HepG2 (cell line): Measurements from ENCODE around the gene RBMS2. TPM values are rescaled to one million over a fixed set of nuclear protein-coding genes. Genes with fewer than 3 reads are reported as not detected.

Source experiments
- CHD4 ChIP-seq: fragments of 200-600 bp; sonication (generic); IDR thresholded peaks from 2 replicates; pipeline ENCODE4 v1.7.0; 2017; ENCODE audit warnings: mild to moderate bottlenecking, low read length, borderline replicate concordance
- DMAP1 ChIP-seq: IDR thresholded peaks from 2 replicates; pipeline ENCODE4 v1.6.1; 2016
- EP300 ChIP-seq, 3 experiments: sonication (generic) in 1 of 3; formaldehyde crosslinking in 1 of 3; IDR thresholded peaks; 2 replicates each; pipeline versions ENCODE4 v1.5.1 to v1.6.1; 2011 to 2020; ENCODE audit warnings: low read depth in 2 of 3, low read length in 2 of 3, borderline replicate concordance in 1 of 3, improper control_type of control experiment in 1 of 3, mild to moderate bottlenecking in 1 of 3, missing genetic modification reagents in 1 of 3, moderate library complexity in 1 of 3
- ESRRA ChIP-seq: sonication (generic); formaldehyde crosslinking; IDR thresholded peaks from 2 replicates; pipeline ENCODE4 v1.5.1; 2020; ENCODE audit warnings: mild to moderate bottlenecking, low read depth, missing genetic modification reagents
- HMG20A ChIP-seq: IDR thresholded peaks from 2 replicates; pipeline ENCODE4 v1.6.1; 2016; ENCODE audit warnings: borderline replicate concordance
- HOXA5 ChIP-seq: sonication (generic); formaldehyde crosslinking; IDR thresholded peaks from 2 replicates; pipeline ENCODE4 v1.4.0; 2020; ENCODE audit warnings: missing genetic modification reagents
- NONO ChIP-seq, 2 experiments: fragments of 450-650 bp in 1 of 2; sonication (generic) in 1 of 2; formaldehyde crosslinking in 1 of 2; IDR thresholded peaks in 1 of 2; conservative IDR thresholded peaks in 1 of 2; 2 replicates each; pipeline versions ENCODE4 v1.6.1 to v1.8.0; 2017 to 2022; ENCODE audit warnings: mild to moderate bottlenecking in 1 of 2, missing genetic modification reagents in 1 of 2, moderate library complexity in 1 of 2
- TSC22D2 ChIP-seq: sonication (generic); formaldehyde crosslinking; IDR thresholded peaks from 2 replicates; pipeline ENCODE4 v1.5.1; 2020; ENCODE audit warnings: missing genetic modification reagents, mild to moderate bottlenecking, borderline replicate concordance
- ZNF550 ChIP-seq: sonication (generic); formaldehyde crosslinking; IDR thresholded peaks from 2 replicates; pipeline ENCODE4 v1.4.0; 2020; ENCODE audit warnings: mild to moderate bottlenecking, missing genetic modification reagents, borderline replicate concordance
- polyA plus RNA-seq, 8 experiments: library from polyadenylated mRNA; depleted of rRNA in 3 of 8; stranded (reverse) in 7 of 8; unstranded in 1 of 8; fragments of >200 nt; fragmentation: Illumina TruSeq in 4 of 8; extraction: Trizol in 4 of 8; gene quantifications; 2 replicates each; pipeline versions ENCODE4 v1.2.1 to v1.2.3, GENCODE V29; 2011 to 2016; ENCODE audit warnings: low read depth in 4 of 8, missing spikeins in 1 of 8, mixed read lengths in 1 of 8; ENCODE audit not compliant: insufficient read depth in 1 of 8
- total RNA-seq, 5 experiments: library from RNA; depleted of rRNA; stranded (reverse); fragments of >200 nt; fragmentation: Illumina TruSeq; extraction: Trizol; gene quantifications; 2 replicates each; pipeline ENCODE4 v1.2.3, GENCODE V29; 2016; ENCODE audit warnings: low read depth in 1 of 5
- TF ChIP-seq, protein P1 (sequence below): IDR thresholded peaks from 2 replicates; pipeline ENCODE4 v1.6.1; 2016
- TF ChIP-seq, protein P2 (sequence below): sonication (generic); formaldehyde crosslinking; IDR thresholded peaks from 2 replicates; pipeline ENCODE4 v1.4.0; 2020; ENCODE audit warnings: missing genetic modification reagents, borderline replicate concordance
- TF ChIP-seq, protein P3 (sequence below): sonication (generic); formaldehyde crosslinking; IDR thresholded peaks from 2 replicates; pipeline ENCODE4 v1.4.0; 2020; ENCODE audit warnings: missing genetic modification reagents
- TF ChIP-seq, protein P4 (sequence below): sonication (generic); formaldehyde crosslinking; conservative IDR thresholded peaks from 2 replicates; pipeline ENCODE4 v1.5.0; 2020; ENCODE audit warnings: missing genetic modification reagents

Gene RBMS2
- total and polyA plus RNA-seq, 2 of the 13 experiments (the other 11 are each of a cell fraction or from before 2014, with no cell fraction given), result 0.53 to 7.4 TPM

DNA sequence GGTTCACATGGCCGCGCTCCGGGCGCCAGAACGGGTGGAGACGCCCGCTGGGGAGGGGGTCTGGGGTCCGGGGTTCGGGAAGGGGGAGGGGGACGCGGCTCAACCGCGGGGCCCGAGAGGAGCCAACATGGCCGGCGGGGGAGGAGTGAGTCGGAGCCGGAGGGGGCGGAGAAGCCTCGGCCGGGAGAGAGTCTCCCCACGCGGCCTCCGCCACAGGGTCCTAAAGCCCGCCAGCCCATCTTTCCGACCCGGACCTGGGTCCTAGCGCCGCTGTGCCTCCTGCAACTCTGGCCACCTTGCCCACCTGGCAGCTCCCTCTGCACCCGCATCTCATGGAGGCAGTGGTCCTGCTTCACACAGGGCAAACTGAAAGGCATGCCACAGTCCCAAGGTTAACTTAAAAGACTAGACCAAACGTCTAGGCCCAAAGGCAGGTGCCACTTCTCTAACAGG, 108.6 kb downstream of the RBMS2 start, which contains the start of gene BAZ2A (continued):
- TF ChIP-seq NONO (IDR thresholded peaks at IDR 0.05) (no peak), NONO (CRISPR knock-in tag; conservative IDR thresholded peaks at IDR 0.05) (peak; percentile 87), TSC22D2 (peak; percentile 66; the same call in 1 of the 2 replicates), ZNF550 (no peak), ESRRA (no peak), EP300 (IDR thresholded peaks at IDR 0.05; ENCODE audit: low read depth in 2 of 2, low read length in 2 of 2) (peak in 1 of 2 experiments; percentile 26; a peak in 1 of 4 replicates), EP300 (CRISPR knock-in tag; IDR thresholded peaks at IDR 0.05; ENCODE audit: borderline replicate concordance) (0 out of 2 replicates have a peak, but pooled peaks have one; percentile 21), HOXA5 (CRISPR knock-in tag) (0 out of 2 replicates have a peak, but pooled peaks have one; percentile 47), DMAP1 (peak; percentile 63; the same call in 1 of the 2 replicates), HMG20A (no peak), CHD4 (no peak)
- TF ChIP-seq, protein P1, sequence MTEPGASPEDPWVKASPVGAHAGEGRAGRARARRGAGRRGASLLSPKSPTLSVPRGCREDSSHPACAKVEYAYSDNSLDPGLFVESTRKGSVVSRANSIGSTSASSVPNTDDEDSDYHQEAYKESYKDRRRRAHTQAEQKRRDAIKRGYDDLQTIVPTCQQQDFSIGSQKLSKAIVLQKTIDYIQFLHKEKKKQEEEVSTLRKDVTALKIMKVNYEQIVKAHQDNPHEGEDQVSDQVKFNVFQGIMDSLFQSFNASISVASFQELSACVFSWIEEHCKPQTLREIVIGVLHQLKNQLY (CRISPR knock-in tag), result no peak
- TF ChIP-seq, protein P2, sequence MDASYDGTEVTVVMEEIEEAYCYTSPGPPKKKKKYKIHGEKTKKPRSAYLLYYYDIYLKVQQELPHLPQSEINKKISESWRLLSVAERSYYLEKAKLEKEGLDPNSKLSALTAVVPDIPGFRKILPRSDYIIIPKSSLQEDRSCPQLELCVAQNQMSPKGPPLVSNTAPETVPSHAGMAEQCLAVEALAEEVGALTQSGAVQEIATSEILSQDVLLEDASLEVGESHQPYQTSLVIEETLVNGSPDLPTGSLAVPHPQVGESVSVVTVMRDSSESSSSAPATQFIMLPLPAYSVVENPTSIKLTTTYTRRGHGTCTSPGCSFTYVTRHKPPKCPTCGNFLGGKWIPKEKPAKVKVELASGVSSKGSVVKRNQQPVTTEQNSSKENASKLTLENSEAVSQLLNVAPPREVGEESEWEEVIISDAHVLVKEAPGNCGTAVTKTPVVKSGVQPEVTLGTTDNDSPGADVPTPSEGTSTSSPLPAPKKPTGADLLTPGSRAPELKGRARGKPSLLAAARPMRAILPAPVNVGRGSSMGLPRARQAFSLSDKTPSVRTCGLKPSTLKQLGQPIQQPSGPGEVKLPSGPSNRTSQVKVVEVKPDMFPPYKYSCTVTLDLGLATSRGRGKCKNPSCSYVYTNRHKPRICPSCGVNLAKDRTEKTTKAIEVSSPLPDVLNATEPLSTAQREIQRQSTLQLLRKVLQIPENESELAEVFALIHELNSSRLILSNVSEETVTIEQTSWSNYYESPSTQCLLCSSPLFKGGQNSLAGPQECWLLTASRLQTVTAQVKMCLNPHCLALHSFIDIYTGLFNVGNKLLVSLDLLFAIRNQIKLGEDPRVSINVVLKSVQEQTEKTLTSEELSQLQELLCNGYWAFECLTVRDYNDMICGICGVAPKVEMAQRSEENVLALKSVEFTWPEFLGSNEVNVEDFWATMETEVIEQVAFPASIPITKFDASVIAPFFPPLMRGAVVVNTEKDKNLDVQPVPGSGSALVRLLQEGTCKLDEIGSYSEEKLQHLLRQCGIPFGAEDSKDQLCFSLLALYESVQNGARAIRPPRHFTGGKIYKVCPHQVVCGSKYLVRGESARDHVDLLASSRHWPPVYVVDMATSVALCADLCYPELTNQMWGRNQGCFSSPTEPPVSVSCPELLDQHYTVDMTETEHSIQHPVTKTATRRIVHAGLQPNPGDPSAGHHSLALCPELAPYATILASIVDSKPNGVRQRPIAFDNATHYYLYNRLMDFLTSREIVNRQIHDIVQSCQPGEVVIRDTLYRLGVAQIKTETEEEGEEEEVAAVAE (CRISPR knock-in tag), result peak; percentile 39; the same call in 1 of the 2 replicates
- TF ChIP-seq, protein P3, sequence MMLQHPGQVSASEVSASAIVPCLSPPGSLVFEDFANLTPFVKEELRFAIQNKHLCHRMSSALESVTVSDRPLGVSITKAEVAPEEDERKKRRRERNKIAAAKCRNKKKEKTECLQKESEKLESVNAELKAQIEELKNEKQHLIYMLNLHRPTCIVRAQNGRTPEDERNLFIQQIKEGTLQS, result peak; percentile 60; the same call in 1 of the 2 replicates
- TF ChIP-seq, protein P4, sequence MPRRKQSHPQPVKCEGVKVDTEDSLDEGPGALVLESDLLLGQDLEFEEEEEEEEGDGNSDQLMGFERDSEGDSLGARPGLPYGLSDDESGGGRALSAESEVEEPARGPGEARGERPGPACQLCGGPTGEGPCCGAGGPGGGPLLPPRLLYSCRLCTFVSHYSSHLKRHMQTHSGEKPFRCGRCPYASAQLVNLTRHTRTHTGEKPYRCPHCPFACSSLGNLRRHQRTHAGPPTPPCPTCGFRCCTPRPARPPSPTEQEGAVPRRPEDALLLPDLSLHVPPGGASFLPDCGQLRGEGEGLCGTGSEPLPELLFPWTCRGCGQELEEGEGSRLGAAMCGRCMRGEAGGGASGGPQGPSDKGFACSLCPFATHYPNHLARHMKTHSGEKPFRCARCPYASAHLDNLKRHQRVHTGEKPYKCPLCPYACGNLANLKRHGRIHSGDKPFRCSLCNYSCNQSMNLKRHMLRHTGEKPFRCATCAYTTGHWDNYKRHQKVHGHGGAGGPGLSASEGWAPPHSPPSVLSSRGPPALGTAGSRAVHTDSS (CRISPR knock-in tag), result no peak
